K562 (cell line): ENCODE results near the gene PRPF8. TPM values are rescaled to one million over a fixed set of nuclear protein-coding genes. Genes with fewer than 3 reads are reported as not detected.
"Not testable (repeated sequence)": the region's sequence is repeated elsewhere in the genome, so short reads cannot be mapped to it uniquely, and the experiment has no call there.

Experiments
- ATAC-seq: fragments of 200-7000 bp; cut with Tn5 transposase; 3 replicates; pipeline ENCODE4 v1.9.1; 2020; ENCODE audit warnings: moderate library complexity
- BruUV-seq: library from RNA; stranded (reverse); fragments of 400-500 nt; replicated peaks from 2 replicates; lab custom pipeline; 2021; lab: Mats Ljungman, UMichigan
- CTCF ChIA-PET: fragments of 300-600 bp; formaldehyde crosslinking; extraction: SDS; loops from one replicate; lab custom pipeline; 2021; ENCODE audit warnings: low intra/inter-chr PET ratio; lab: Yijun Ruan, JAX
- POLR2A ChIA-PET: fragments of 300-600, 350-650 bp; sonication (Branson Sonifier 250); formaldehyde crosslinking; extraction: SDS; loops from one replicate; lab custom pipeline; 2021; ENCODE audit warnings: antibody characterized with exemption, inconsistent platforms; lab: Yijun Ruan, JAX
- DNase-seq, 4 experiments: peaks; one replicate each; pipeline versions ENCODE4 v3.0.0 to v3.0.0-alpha.2; 2011 to 2018; ENCODE audit warnings: low spot score in 3 of 4, mixed read lengths in 3 of 4; ENCODE audit errors: extremely low read depth in 1 of 4
- FAIRE-seq: peaks from 2 replicates; lab custom pipeline; 2011; peaks lifted over from hg19 to GRCh38; lab: Jason Lieb, UNC
- H2AFZ ChIP-seq: 2 replicates; pipeline ENCODE4 v1.6.0; 2011; ENCODE audit warnings: low read depth, low read length, control low read depth, inconsistent platforms
- H3K27ac ChIP-seq: fragments of 200-600 bp; 3 replicates; pipeline ENCODE4 v1.8.0; 2011; ENCODE audit warnings: low read depth, mild to moderate bottlenecking, control low read depth, inconsistent platforms, low read length, moderate library complexity, mixed read lengths; ENCODE audit errors: extremely low read depth
- H3K27me3 ChIP-seq, 2 experiments: fragments of 300-600 bp in 1 of 2; 2 replicates in 1 of 2; 3 replicates in 1 of 2; pipeline versions ENCODE4 v1.6.0 to v1.8.0; 2011; ENCODE audit warnings: inconsistent platforms in 2 of 2, low read length in 2 of 2, mild to moderate bottlenecking in 1 of 2, mixed read lengths in 1 of 2, moderate library complexity in 1 of 2; ENCODE audit not compliant: control insufficient read depth in 2 of 2, insufficient read depth in 2 of 2
- H3K36me3 ChIP-seq: fragments of 300-600 bp; 3 replicates; pipeline ENCODE4 v1.8.0; 2011; ENCODE audit warnings: mild to moderate bottlenecking, low read length, inconsistent platforms; ENCODE audit not compliant: control insufficient read depth, insufficient read depth
- H3K4me1 ChIP-seq, 2 experiments: fragments of 200-600 bp in 1 of 2; replicated peaks in 1 of 2; 2 replicates in 1 of 2; 3 replicates in 1 of 2; pipeline versions ENCODE4 v1.5.1 to v1.8.0; 2011; ENCODE audit warnings: inconsistent platforms in 2 of 2, low read length in 2 of 2, mild to moderate bottlenecking in 1 of 2, mixed read lengths in 1 of 2, moderate library complexity in 1 of 2; ENCODE audit not compliant: control insufficient read depth in 2 of 2, insufficient read depth in 2 of 2
- H3K4me2 ChIP-seq: 2 replicates; pipeline ENCODE4 v1.6.1; 2011; ENCODE audit warnings: low read length, control low read depth, inconsistent platforms, mixed read lengths; ENCODE audit not compliant: insufficient read depth
- H3K4me3 ChIP-seq: fragments of 200-600 bp; sonication (generic), shearing (Covaris generic); 2 replicates; pipeline ENCODE4 v1.5.1; 2016; ENCODE audit warnings: control low read depth, inconsistent platforms
- H3K79me2 ChIP-seq: fragments of 200-600 bp; 3 replicates; pipeline ENCODE4 v1.8.0; 2011; ENCODE audit warnings: low read length, inconsistent platforms; ENCODE audit not compliant: control insufficient read depth, insufficient read depth
- H3K9ac ChIP-seq, 2 experiments: 2 replicates each; pipeline versions ENCODE4 v1.6.0 to v1.6.1; 2011; ENCODE audit warnings: low read depth in 2 of 2, low read length in 2 of 2, control low read depth in 1 of 2, inconsistent platforms in 1 of 2, mild to moderate bottlenecking in 1 of 2, mixed read lengths in 1 of 2; ENCODE audit not compliant: insufficient read depth in 1 of 2
- H3K9me1 ChIP-seq: one replicate; pipeline ENCODE4 v1.6.0; 2011; ENCODE audit warnings: inconsistent platforms, mild to moderate bottlenecking, low read length, moderate library complexity; ENCODE audit not compliant: control insufficient read depth, insufficient read depth
- H3K9me3 ChIP-seq: replicated peaks from 2 replicates; pipeline ENCODE4 v1.5.1; 2011; ENCODE audit warnings: low read depth, low read length, inconsistent platforms; ENCODE audit not compliant: control insufficient read depth, insufficient read depth
- H4K20me1 ChIP-seq: replicated peaks from 2 replicates; pipeline ENCODE4 v1.6.1; 2011; ENCODE audit warnings: low read length, inconsistent platforms, mixed read lengths; ENCODE audit not compliant: control insufficient read depth, insufficient read depth
- ATF6 ChIP-seq: sonication (generic); formaldehyde crosslinking; IDR thresholded peaks from 2 replicates; pipeline ENCODE4 v1.4.0; 2020; ENCODE audit warnings: mild to moderate bottlenecking, missing genetic modification reagents
- DPF2 ChIP-seq: fragments of 450-650 bp; IDR thresholded peaks from 2 replicates; pipeline ENCODE4 v1.6.1; 2016
- MTA2 ChIP-seq: fragments of 450-650 bp; IDR thresholded peaks from 2 replicates; pipeline ENCODE4 v1.6.1; 2016; ENCODE audit warnings: low read depth
- THRAP3 ChIP-seq: fragments of 450-650 bp; IDR thresholded peaks from 2 replicates; pipeline ENCODE4 v1.6.1; 2016; ENCODE audit warnings: mild to moderate bottlenecking, inconsistent platforms, borderline replicate concordance
- WGBS: fragments of 100-300 bp; shearing (Covaris generic); methylation state at CpG from one replicate; pipeline ENCODE4 v1.1.6; 2016; ENCODE audit warnings: low coverage, mixed read lengths; ENCODE audit not compliant: insufficient coverage; ENCODE audit errors: missing lambda C conversion rate; 5-methylcytosine and 5-hydroxymethylcytosine counted together
- in situ Hi-C: fragments of 300-500 bp; cut with MboI; formaldehyde crosslinking; loops from 4 replicates; pipeline ENCODE4 v1.15.0; 2018; ENCODE audit warnings: inconsistent platforms, mixed read lengths
- intact Hi-C: fragments of 100-400 bp; cut with micrococcal nuclease; formaldehyde crosslinking; loops from 2 replicates; pipeline ENCODE4 v1.14.2; 2022
- polyA plus RNA-seq, 8 experiments: library from polyadenylated mRNA; depleted of rRNA in 4 of 8; stranded (reverse) in 5 of 8; unstranded in 3 of 8; fragments of >200 nt; fragmentation: Nextera tagmentation in 2 of 8; fragmentation: Illumina TruSeq in 1 of 8; extraction: Ambion mirVana in 2 of 8; extraction: Trizol in 1 of 8; gene quantifications; 2 replicates each; pipeline versions ENCODE4 v1.2.1 to v1.2.3, GENCODE V29; 2011 to 2014; ENCODE audit warnings: inconsistent platforms in 1 of 8, missing spikeins in 1 of 8
- total RNA-seq, 7 experiments: library from RNA; depleted of rRNA in 6 of 7; stranded (reverse); fragments of >200 nt in 6 of 7; fragmentation: Illumina TruSeq in 2 of 7; extraction: Trizol in 2 of 7; gene quantifications; 2 replicates each; pipeline versions ENCODE4 v1.2.1 to v1.2.3, GENCODE V29; 2011 to 2021; ENCODE audit warnings: low replicate concordance in 1 of 7

The PRPF8 gene
- total and polyA plus RNA-seq, 9 of the 15 experiments (the other 6 are each of a cell fraction or from before 2014, with no cell fraction given): 64.3 to 294 (median 85.9) TPM

GRCh38 chr17:1703063-1703462 is 18.4 kb upstream of the PRPF8 start:
- Histone ChIP-seq H3K9ac (no peak overlapping the region), H4K20me1 (no peaks in the 10 kb centered on the region), H3K4me2 (no peak overlapping the region), H3K79me2 (no peaks in the 10 kb centered on the region), H2AFZ (no peak overlapping the region), H3K9me3 (no peaks in the 10 kb centered on the region), H3K27me3 (no peaks in the 10 kb centered on the region), H3K27ac (no peak overlapping the region), H3K4me1 (peaks cover 8 to 19% of the 10 kb centered on the region in 2 experiments; a peak in 4 of 5 replicates), H3K36me3 (no peaks in the 10 kb centered on the region), H3K9me1 (no peaks in the 10 kb centered on the region), H3K4me3 (no peak overlapping the region)
- ChIA-PET CTCF (no interaction called here), POLR2A (no interaction called here)
- FAIRE-seq (no peak), ATAC-seq (no peak), DNase-seq (no peak)
- intact Hi-C loops (no loop called here), in situ Hi-C loops (no loop called here)
- no TSS peak for BruUV-seq
- 28% methylated on average over 4 of the region's 4 CpGs for WGBS
- TF ChIP-seq ATF6 (CRISPR knock-in tag): no peak
- no peak for TF ChIP-seq DPF2
- no peak for TF ChIP-seq MTA2
- no peak for TF ChIP-seq THRAP3

- H3K4me2 ChIP-seq, ATAC-seq, H3K36me3 ChIP-seq, H3K27me3 ChIP-seq, in situ Hi-C loops, H2AFZ ChIP-seq, H3K9ac ChIP-seq, H3K27ac ChIP-seq, H3K4me1 ChIP-seq, FAIRE-seq, H3K9me3 ChIP-seq, BruUV-seq, H3K4me3 ChIP-seq, H3K79me2 ChIP-seq, DNase-seq, H4K20me1 ChIP-seq, H3K9me1 ChIP-seq, CTCF ChIA-PET, intact Hi-C loops: not testable (repeated sequence)
- POLR2A ChIA-PET: interaction anchor here (1.5 kb wide), 2 partner anchors 13 to 17 kb away, joined by 4 to 7 read pairs; no protein-coding TSS in a partner anchor
- 30% methylated on average over 2 of the region's 5 CpGs for WGBS
Measured at GRCh38 chr17:1699891-1700290, 15.2 kb upstream of the PRPF8 start.
